Measurements from ENCODE around the gene HIBCH.

DNA sequence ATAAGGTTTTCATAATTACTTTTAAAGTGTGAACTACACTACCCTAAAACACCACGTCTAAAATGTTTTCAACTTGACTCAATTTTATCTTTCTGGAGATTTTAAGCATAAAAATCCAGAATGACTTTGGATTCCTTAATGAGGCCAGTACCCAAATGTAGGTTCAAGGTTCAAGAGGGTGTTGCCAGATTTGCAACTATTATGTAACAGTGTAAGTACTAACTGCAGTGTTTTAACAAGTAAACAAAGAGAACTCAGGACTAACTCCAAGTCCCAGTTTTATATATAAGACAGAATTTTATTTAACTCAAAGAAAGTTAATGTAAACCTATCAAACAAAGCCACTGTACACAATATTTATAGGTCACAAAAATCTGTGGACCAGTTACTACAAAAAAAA lies 5.7 kb downstream of the HIBCH start:
- TF ChIP-seq EZH2 (IDR thresholded peaks at IDR 0.05; ENCODE audit: insufficient read depth, poor library complexity, severe bottlenecking): no peak
- TF ChIP-seq EZH2phosphoT487 (IDR thresholded peaks at IDR 0.05; ENCODE audit: insufficient read depth, low read depth): no peak
